ENCODE data around the gene DPP4. TPM values are rescaled to one million over a fixed set of nuclear protein-coding genes. Genes with fewer than 3 reads are reported as not detected.

DPP4 gene
- total and polyA plus RNA-seq, 2 donors from 2014 or later, result 29.4 to 74.8 TPM

DNA sequence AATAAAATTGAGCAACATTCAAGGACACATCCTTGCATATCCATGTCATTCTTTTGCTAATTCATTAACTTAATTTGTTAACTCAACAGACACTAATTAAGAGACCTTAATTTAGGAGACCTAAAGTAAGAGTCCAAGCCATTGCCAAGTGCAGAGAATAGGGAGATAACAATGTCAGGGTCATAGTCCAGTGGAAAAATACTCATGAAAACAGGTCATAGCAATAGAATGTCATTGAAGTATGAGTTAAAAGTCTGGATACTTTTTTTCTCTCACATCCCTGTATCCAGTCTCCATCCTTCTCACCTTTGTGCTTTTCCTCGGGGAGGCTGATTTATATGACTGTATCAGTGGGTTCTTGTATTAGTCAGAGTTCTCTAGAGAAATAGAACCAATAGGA lies 26.6 kb upstream of the DPP4 start:
- no peaks in the 10 kb centered on the region for H3K27me3 ChIP-seq (ENCODE audit: control insufficient read depth, insufficient read depth, low read length)
- no peak overlapping the region for H3K27ac ChIP-seq (ENCODE audit: low read depth in 2 of 2, low read length in 2 of 2)
- TF ChIP-seq, protein P1, sequence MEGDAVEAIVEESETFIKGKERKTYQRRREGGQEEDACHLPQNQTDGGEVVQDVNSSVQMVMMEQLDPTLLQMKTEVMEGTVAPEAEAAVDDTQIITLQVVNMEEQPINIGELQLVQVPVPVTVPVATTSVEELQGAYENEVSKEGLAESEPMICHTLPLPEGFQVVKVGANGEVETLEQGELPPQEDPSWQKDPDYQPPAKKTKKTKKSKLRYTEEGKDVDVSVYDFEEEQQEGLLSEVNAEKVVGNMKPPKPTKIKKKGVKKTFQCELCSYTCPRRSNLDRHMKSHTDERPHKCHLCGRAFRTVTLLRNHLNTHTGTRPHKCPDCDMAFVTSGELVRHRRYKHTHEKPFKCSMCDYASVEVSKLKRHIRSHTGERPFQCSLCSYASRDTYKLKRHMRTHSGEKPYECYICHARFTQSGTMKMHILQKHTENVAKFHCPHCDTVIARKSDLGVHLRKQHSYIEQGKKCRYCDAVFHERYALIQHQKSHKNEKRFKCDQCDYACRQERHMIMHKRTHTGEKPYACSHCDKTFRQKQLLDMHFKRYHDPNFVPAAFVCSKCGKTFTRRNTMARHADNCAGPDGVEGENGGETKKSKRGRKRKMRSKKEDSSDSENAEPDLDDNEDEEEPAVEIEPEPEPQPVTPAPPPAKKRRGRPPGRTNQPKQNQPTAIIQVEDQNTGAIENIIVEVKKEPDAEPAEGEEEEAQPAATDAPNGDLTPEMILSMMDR (IDR thresholded peaks at IDR 0.05; ENCODE audit: borderline replicate concordance, extremely low read depth, insufficient read depth), result no peak
- DNase-seq (no peak), FAIRE-seq (no peak)
- no peaks in the 10 kb centered on the region for H3K36me3 ChIP-seq (ENCODE audit: control insufficient read depth in 2 of 3, insufficient read depth in 3 of 3, low read length in 3 of 3)
- H3K4me3 ChIP-seq (ENCODE audit: low read length in 3 of 3), result no peak overlapping the region
- intact Hi-C loops (cut with DNase I), result no loop called here
- H3K4me1 ChIP-seq (ENCODE audit: control insufficient read depth in 2 of 3, insufficient read depth in 2 of 3, low read depth in 1 of 3, low read length in 3 of 3), result no peaks in the 10 kb centered on the region
- H3K9ac ChIP-seq (ENCODE audit: low read length in 3 of 3), result no peak overlapping the region
- no peaks in the 10 kb centered on the region for H3K9me3 ChIP-seq (ENCODE audit: control insufficient read depth in 2 of 3, insufficient read depth in 1 of 3, low read length in 3 of 3)

DNA sequence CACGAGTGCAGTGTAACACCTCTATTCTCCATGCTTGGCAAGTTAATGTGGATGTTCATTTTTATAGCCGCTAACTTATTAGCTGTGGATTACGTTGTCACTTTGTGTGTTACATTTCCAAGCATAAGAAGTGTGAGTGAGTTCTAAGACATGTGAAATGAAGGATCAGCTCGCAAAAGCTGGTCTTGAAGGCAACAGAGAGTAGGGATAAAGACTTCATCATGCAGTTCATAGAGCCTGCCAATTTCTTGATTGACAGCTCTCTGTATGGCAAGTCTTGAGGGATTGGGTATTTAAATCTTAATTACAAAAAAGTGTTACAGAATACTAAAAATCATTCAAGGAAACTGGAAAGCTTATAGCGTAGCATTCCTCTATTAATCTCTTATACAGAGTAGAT lies 25.8 kb upstream of the DPP4 start:
- Histone ChIP-seq H3K4me1 (ENCODE audit: control insufficient read depth in 2 of 3, insufficient read depth in 2 of 3, low read depth in 1 of 3, low read length in 3 of 3) (no peaks in the 10 kb centered on the region), H3K27ac (ENCODE audit: low read depth in 2 of 2, low read length in 2 of 2) (no peak overlapping the region), H3K27me3 (ENCODE audit: control insufficient read depth, insufficient read depth, low read length) (no peaks in the 10 kb centered on the region), H3K36me3 (ENCODE audit: control insufficient read depth in 2 of 3, insufficient read depth in 3 of 3, low read length in 3 of 3) (no peaks in the 10 kb centered on the region), H3K9ac (ENCODE audit: low read length in 3 of 3) (no peak overlapping the region), H3K9me3 (ENCODE audit: control insufficient read depth in 2 of 3, insufficient read depth in 1 of 3, low read length in 3 of 3) (no peaks in the 10 kb centered on the region), H3K4me3 (ENCODE audit: low read length in 3 of 3) (no peak overlapping the region)
- intact Hi-C loops (cut with DNase I), result no loop called here
- TF ChIP-seq, protein P1 (IDR thresholded peaks at IDR 0.05; ENCODE audit: borderline replicate concordance, extremely low read depth, insufficient read depth), result no peak
- FAIRE-seq (no peak), DNase-seq (no peak)

DNA sequence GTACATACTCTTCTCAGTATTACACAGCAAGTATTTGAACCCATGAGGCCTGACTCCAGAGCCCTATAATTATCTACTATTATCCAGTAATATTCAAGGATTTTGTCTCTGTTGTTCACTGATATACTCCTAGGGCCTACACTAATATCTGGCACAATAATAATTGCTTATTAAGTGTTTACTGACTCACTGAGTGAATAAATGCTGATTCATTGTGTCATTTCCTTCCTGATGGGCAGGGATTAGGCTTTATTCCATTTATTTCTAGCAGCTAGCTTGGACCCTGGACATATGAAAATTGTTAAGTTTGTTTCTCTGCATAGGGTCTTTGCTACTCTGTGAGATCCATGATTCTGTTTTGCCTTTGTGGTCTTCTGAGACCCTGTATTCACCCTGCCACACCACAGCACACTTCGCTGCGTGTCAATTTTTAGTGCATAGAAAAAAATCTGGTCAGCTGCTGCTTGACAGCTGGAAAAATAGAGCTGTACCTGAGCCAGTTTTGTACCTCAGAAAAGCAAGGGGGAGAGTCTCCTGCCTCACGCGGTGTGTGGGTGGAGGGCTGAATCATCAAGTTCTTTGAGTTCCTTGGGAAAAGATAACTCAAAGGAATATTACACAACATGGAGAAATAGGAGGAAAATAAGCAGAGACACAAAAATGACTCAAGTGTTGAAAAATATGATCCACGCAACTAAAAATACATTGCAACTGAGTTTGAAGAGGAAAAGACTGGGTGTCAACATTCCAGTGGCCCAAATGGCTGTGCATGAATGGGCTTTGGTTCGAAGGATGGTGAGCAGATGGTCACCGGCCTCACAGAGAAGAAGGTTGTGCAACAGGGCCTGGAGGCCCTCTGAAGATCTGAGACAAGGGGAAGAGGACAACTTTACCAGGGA lies 18.9 kb upstream of the DPP4 start:
- intact Hi-C loops (cut with DNase I), result no loop called here
- no peaks in the 10 kb centered on the region for H3K9me3 ChIP-seq (ENCODE audit: control insufficient read depth in 2 of 3, insufficient read depth in 1 of 3, low read length in 3 of 3)
- no peak for DNase-seq
- H3K27ac ChIP-seq (ENCODE audit: low read depth in 2 of 2, low read length in 2 of 2), result no peak overlapping the region
- H3K36me3 ChIP-seq (ENCODE audit: control insufficient read depth in 2 of 3, insufficient read depth in 3 of 3, low read length in 3 of 3), result no peaks in the 10 kb centered on the region
- TF ChIP-seq, protein P1 (IDR thresholded peaks at IDR 0.05; ENCODE audit: borderline replicate concordance, extremely low read depth, insufficient read depth), result no peak
- no peaks in the 10 kb centered on the region for H3K4me1 ChIP-seq (ENCODE audit: control insufficient read depth in 2 of 3, insufficient read depth in 2 of 3, low read depth in 1 of 3, low read length in 3 of 3)
- no peaks in the 10 kb centered on the region for H3K27me3 ChIP-seq (ENCODE audit: control insufficient read depth, insufficient read depth, low read length)
- no peak for FAIRE-seq
- H3K4me3 ChIP-seq (ENCODE audit: low read length in 3 of 3), result no peak overlapping the region
- no peak overlapping the region for H3K9ac ChIP-seq (ENCODE audit: low read length in 3 of 3)
